Breast epithelium (tissue), 3 donors: ENCODE data around the gene PTGES.

Source experiments
- CTCF ChIP-seq, 3 donors: fragments of 450-650 bp; IDR thresholded peaks; one replicate each; pipeline ENCODE4 v1.5.1; 2016 to 2017; ENCODE audit warnings: antibody characterized with exemption in 3 of 3, mild to moderate bottlenecking in 3 of 3, moderate library complexity in 3 of 3
- POLR2AphosphoS5 ChIP-seq, 3 donors: sonication (generic); formaldehyde crosslinking; IDR thresholded peaks; one replicate each; pipeline ENCODE4 v1.6.1; 2017; ENCODE audit warnings: antibody characterized with exemption in 3 of 3

- TF ChIP-seq POLR2AphosphoS5 (IDR thresholded peaks at IDR 0.05) (no peak), CTCF (IDR thresholded peaks at IDR 0.05) (no peak)
Measured at GRCh38 chr9:129775448-129775798, 22.6 kb upstream of the PTGES start.
